Measurements from ENCODE around the gene DDX42. TPM values are rescaled to one million over a fixed set of nuclear protein-coding genes. Genes with fewer than 3 reads are reported as not detected.

DDX42 gene
- total and polyA plus RNA-seq, 7 donors = 46.3 to 91.0 (median 56.0) TPM

DNA sequence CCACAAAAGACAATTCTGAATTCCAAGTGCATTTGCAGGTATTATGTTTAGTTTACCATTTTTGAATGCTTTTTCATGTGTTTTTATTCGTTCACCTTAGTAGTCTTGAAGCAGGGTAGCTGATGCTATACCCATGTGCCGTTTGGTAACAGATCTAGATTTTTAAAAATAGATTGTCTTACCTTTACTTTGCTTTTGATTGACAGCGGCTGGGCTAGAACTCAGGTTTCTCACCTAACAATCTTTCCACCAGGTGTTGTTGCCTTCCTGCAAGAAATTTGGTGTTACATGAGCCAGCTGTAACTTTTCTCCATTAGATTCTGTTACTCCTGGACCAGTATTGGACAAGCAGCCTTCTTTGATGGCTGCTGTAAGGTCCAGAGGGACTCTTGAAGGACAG, 55.0 kb downstream of the DDX42 start:
- ATAC-seq = no peak
- intact Hi-C loops (cut with DNase I) = loop anchor here in 1 of 2 donors (5.0 kb wide), 1 partner anchor 678 kb away; the partner anchor contains the start of genes CEP95 and DDX5
- 82 to 91% (median 88%) methylated on average over 3 of the region's 3 CpGs for WGBS, 3 donors

GRCh38 chr17:63830278-63830677, 56.3 kb downstream of the DDX42 start:
- intact Hi-C loops (cut with DNase I) = no loop called here
- Histone ChIP-seq H3K4me1 (peaks cover 34% of the 10 kb centered on the region), H3K4me3 (no peak overlapping the region), H3K36me3 (ENCODE audit: insufficient read depth in 1 of 2, low read depth in 1 of 2) (peaks cover 31 to 79% of the 10 kb centered on the region in 2 donors), H3K27ac (no peak overlapping the region), H3K9me3 (no peaks in the 10 kb centered on the region), H3K27me3 (ENCODE audit: insufficient read depth in 3 of 3, low read length in 2 of 3) (no peaks in the 10 kb centered on the region)
- no peak for ATAC-seq
- whole genome bisulfite sequencing, 3 donors = 78 to 88% (median 80%) methylated on average over 5 of the region's 5 CpGs
- TF ChIP-seq, protein P1, sequence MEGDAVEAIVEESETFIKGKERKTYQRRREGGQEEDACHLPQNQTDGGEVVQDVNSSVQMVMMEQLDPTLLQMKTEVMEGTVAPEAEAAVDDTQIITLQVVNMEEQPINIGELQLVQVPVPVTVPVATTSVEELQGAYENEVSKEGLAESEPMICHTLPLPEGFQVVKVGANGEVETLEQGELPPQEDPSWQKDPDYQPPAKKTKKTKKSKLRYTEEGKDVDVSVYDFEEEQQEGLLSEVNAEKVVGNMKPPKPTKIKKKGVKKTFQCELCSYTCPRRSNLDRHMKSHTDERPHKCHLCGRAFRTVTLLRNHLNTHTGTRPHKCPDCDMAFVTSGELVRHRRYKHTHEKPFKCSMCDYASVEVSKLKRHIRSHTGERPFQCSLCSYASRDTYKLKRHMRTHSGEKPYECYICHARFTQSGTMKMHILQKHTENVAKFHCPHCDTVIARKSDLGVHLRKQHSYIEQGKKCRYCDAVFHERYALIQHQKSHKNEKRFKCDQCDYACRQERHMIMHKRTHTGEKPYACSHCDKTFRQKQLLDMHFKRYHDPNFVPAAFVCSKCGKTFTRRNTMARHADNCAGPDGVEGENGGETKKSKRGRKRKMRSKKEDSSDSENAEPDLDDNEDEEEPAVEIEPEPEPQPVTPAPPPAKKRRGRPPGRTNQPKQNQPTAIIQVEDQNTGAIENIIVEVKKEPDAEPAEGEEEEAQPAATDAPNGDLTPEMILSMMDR (IDR thresholded peaks at IDR 0.05) = no peak
- DNase-seq = no peak

More for the DNA sequence above, 55.0 kb downstream of the DDX42 start:
- Histone ChIP-seq H3K4me1 (peaks cover 26% of the 10 kb centered on the region), H3K27ac (peak overlapping the region; percentile 19), H3K27me3 (ENCODE audit: insufficient read depth in 3 of 3, low read length in 2 of 3) (no peaks in the 10 kb centered on the region), H3K4me3 (peak overlapping the region; percentile 93), H3K9me3 (no peaks in the 10 kb centered on the region), H3K36me3 (ENCODE audit: insufficient read depth in 1 of 2, low read depth in 1 of 2) (peaks cover 33 to 79% of the 10 kb centered on the region in 2 donors)
- no peak for DNase-seq
- TF ChIP-seq, protein P1 (IDR thresholded peaks at IDR 0.05) = no peak

- no peak overlapping the region for H3K4me3 ChIP-seq
- 80 to 83% (median 82%) methylated on average over 15 of the region's 15 CpGs for WGBS, 3 donors
- DNase-seq (no peak), ATAC-seq (no peak)
- intact Hi-C loops (cut with DNase I) = no loop called here
- H3K27me3 ChIP-seq (ENCODE audit: insufficient read depth in 3 of 3, low read length in 2 of 3) = no peaks in the 10 kb centered on the region
- no peak overlapping the region for H3K27ac ChIP-seq
- TF ChIP-seq, protein P1 (IDR thresholded peaks at IDR 0.05) = no peak
- H3K36me3 ChIP-seq (ENCODE audit: insufficient read depth in 1 of 2, low read depth in 1 of 2) = peaks cover 29 to 78% of the 10 kb centered on the region in 2 donors
- H3K9me3 ChIP-seq = no peaks in the 10 kb centered on the region
- peaks cover 30% of the 10 kb centered on the region for H3K4me1 ChIP-seq
Measured at GRCh38 chr17:63830904-63831491, 57.0 kb downstream of the DDX42 start.

DNA sequence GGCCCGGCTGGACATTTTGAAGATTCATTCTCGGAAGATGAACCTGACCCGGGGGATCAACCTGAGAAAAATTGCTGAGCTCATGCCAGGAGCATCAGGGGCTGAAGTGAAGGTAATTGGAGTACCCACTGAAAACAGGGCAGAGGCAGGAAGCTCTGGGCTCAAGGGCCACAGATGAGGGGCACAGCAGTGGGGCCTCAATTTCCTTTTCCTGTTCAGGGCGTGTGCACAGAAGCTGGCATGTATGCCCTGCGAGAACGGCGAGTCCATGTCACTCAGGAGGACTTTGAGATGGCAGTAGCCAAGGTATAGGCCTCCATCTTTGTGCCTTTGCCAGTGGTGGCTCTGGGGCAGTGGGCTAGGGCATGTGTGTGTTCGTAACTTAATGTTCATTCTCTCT, 57.5 kb downstream of the DDX42 start:
- Histone ChIP-seq H3K4me3 (no peak overlapping the region), H3K9me3 (no peaks in the 10 kb centered on the region), H3K27me3 (ENCODE audit: insufficient read depth in 3 of 3, low read length in 2 of 3) (no peaks in the 10 kb centered on the region), H3K4me1 (peaks cover 26% of the 10 kb centered on the region), H3K36me3 (ENCODE audit: insufficient read depth in 1 of 2, low read depth in 1 of 2) (peaks cover 29 to 82% of the 10 kb centered on the region in 2 donors), H3K27ac (no peak overlapping the region)
- intact Hi-C loops (cut with DNase I) = no loop called here
- ATAC-seq = no peak
- WGBS, 3 donors = 59 to 76% (median 62%) methylated on average over 8 of the region's 8 CpGs
- no peak for DNase-seq
- TF ChIP-seq, protein P1 (IDR thresholded peaks at IDR 0.05) = no peak

GRCh38 chr17:63832014-63832413, 58.0 kb downstream of the DDX42 start:
- TF ChIP-seq, protein P1 (IDR thresholded peaks at IDR 0.05) = no peak
- DNase-seq = no peak
- no peaks in the 10 kb centered on the region for H3K27me3 ChIP-seq (ENCODE audit: insufficient read depth in 3 of 3, low read length in 2 of 3)
- no peak overlapping the region for H3K4me3 ChIP-seq
- ATAC-seq = no peak
- 79 to 87% (median 81%) methylated on average over 5 of the region's 5 CpGs for WGBS, 3 donors
- H3K9me3 ChIP-seq = no peaks in the 10 kb centered on the region
- intact Hi-C loops (cut with DNase I) = no loop called here
- H3K36me3 ChIP-seq (ENCODE audit: insufficient read depth in 1 of 2, low read depth in 1 of 2) = peaks cover 31 to 87% of the 10 kb centered on the region in 2 donors
- peaks cover 29% of the 10 kb centered on the region for H3K4me1 ChIP-seq
- no peak overlapping the region for H3K27ac ChIP-seq

Data from psoas muscle (tissue), 8 donors.